Upper lobe of left lung (tissue), 6 donors: ENCODE data around the gene SLC10A1. TPM values are rescaled to one million over a fixed set of nuclear protein-coding genes. Genes with fewer than 3 reads are reported as not detected.
"Not testable (repeated sequence)": the region's sequence is repeated elsewhere in the genome, so short reads cannot be mapped to it uniquely, and the experiment has no call there.

Source experiments
- ATAC-seq, 2 donors: fragments of 200-7000 bp; cut with Tn5 transposase; one replicate each; pipeline ENCODE4 v1.9.1; 2022; ENCODE audit warnings: mild to moderate bottlenecking in 2 of 2, moderate library complexity in 2 of 2; ENCODE audit not compliant: low FRiP score in 2 of 2
- DNase-seq, 2 donors: peaks; one replicate each; pipeline ENCODE4 v3.0.0-alpha.2; 2019 to 2020
- H3K27ac ChIP-seq, 4 donors: fragments of 200-600 bp; sonication (generic); one replicate each; pipeline ENCODE4 v1.5.1; 2016 to 2019
- H3K27me3 ChIP-seq, 4 donors: fragments of 200-600 bp; sonication (generic); one replicate each; pipeline ENCODE4 v1.5.1; 2017 to 2019
- H3K36me3 ChIP-seq, 4 donors: fragments of 200-600 bp; sonication (generic); one replicate each; pipeline ENCODE4 v1.5.1; 2016 to 2019
- H3K4me1 ChIP-seq, 4 donors: fragments of 200-600 bp; sonication (generic); one replicate each; pipeline ENCODE4 v1.5.1; 2018 to 2019
- H3K4me3 ChIP-seq, 4 donors: fragments of 200-600 bp; sonication (generic); one replicate each; pipeline ENCODE4 v1.5.1; 2017 to 2019; ENCODE audit warnings: mild to moderate bottlenecking in 2 of 4, moderate library complexity in 1 of 4
- H3K9me3 ChIP-seq, 4 donors: fragments of 200-600 bp; sonication (generic); one replicate each; pipeline ENCODE4 v1.5.1; 2018 to 2019
- CTCF ChIP-seq, 6 experiments: fragments of 450-650 bp in 4 of 6; fragments of 200-600 bp in 2 of 6; sonication (generic) in 2 of 6; IDR thresholded peaks; one replicate each; pipeline ENCODE4 v1.5.1; 2016 to 2019; ENCODE audit warnings: antibody characterized with exemption in 6 of 6
- EP300 ChIP-seq, 4 donors: sonication (generic); formaldehyde crosslinking; IDR thresholded peaks; one replicate each; pipeline ENCODE4 v1.5.1; 2017; ENCODE audit warnings: antibody characterized with exemption in 4 of 4, control low read depth in 2 of 4
- POLR2A ChIP-seq, 4 donors: fragments of 450-650 bp; IDR thresholded peaks; one replicate each; pipeline ENCODE4 v1.5.1; 2016 to 2017; ENCODE audit warnings: antibody characterized with exemption in 4 of 4, mild to moderate bottlenecking in 2 of 4
- POLR2AphosphoS5 ChIP-seq, 2 donors: sonication (generic); formaldehyde crosslinking; IDR thresholded peaks; one replicate each; pipeline ENCODE4 v1.5.1; 2017; ENCODE audit warnings: antibody characterized with exemption in 2 of 2
- WGBS, 2 donors: methylation state at CpG; one replicate each; pipeline ENCODE4 v1.1.5; 2017 to 2018; 5-methylcytosine and 5-hydroxymethylcytosine counted together
- small RNA-seq, 4 donors: library from RNA; depleted of rRNA; stranded (forward); fragments of <200 nt; gene quantifications; one replicate each; pipeline ENCODE3, GENCODE V24; 2016
- total RNA-seq, 6 donors: library from RNA; depleted of rRNA in 4 of 6; stranded (reverse); fragments of >200 nt in 4 of 6; gene quantifications; one replicate each; pipeline versions ENCODE4 v1.1.0 to v1.2.1, GENCODE V29; 2016 to 2021
- donor health status: DM: no; HTN: no; CAD: no; lungs with moderate emphysema.
- donor health status: DM: no; HTN: yes; CAD: no; lungs with severe emphysema.

Gene SLC10A1
- total RNA-seq, 6 donors from 2014 or later = not detected

- no peak for TF ChIP-seq POLR2A (IDR thresholded peaks at IDR 0.05)
- TF ChIP-seq CTCF (IDR thresholded peaks at IDR 0.05) = no peak
- TF ChIP-seq POLR2AphosphoS5 (IDR thresholded peaks at IDR 0.05) = no peak
- TF ChIP-seq EP300 (IDR thresholded peaks at IDR 0.05) = no peak
- Histone ChIP-seq H3K4me1 (no peaks in the 10 kb centered on the region), H3K27me3 (no peaks in the 10 kb centered on the region), H3K9me3 (peaks cover 0 to 4% (median 2%) of the 10 kb centered on the region in 4 donors), H3K4me3 (no peak overlapping the region), H3K36me3 (no peaks in the 10 kb centered on the region), H3K27ac (no peak overlapping the region)
- WGBS, 2 donors = 88 to 95% methylated on average over 1 of the region's 1 CpG
- ATAC-seq (no peak), DNase-seq (no peak)
These were observed 56.0 kb downstream of the SLC10A1 start for GRCh38 chr14:69741055-69741454.

- not testable (repeated sequence) for DNase-seq, H3K27ac ChIP-seq, ATAC-seq, H3K4me3 ChIP-seq, H3K4me1 ChIP-seq, H3K9me3 ChIP-seq, H3K27me3 ChIP-seq, H3K36me3 ChIP-seq
- 89 to 93% methylated on average over 4 of the region's 4 CpGs for WGBS, 2 donors
These were observed 60.6 kb downstream of the SLC10A1 start for GRCh38 chr14:69736405-69736804.

GRCh38 chr14:69731919-69732598 is 65.0 kb downstream of the SLC10A1 start:
- WGBS, 2 donors = 90 to 94% methylated on average over 8 of the region's 8 CpGs
- not testable (repeated sequence) for ATAC-seq

GRCh38 chr14:69727860-69728259 is 69.2 kb downstream of the SLC10A1 start:
- WGBS, 2 donors = 87 to 91% methylated on average over 4 of the region's 4 CpGs
- H3K4me3 ChIP-seq = no peak overlapping the region
- ATAC-seq (no peak), DNase-seq (no peak)
- no peaks in the 10 kb centered on the region for H3K9me3 ChIP-seq
- H3K27ac ChIP-seq = peak overlapping the region in 2 of 4 donors; percentile 10 to 66
- H3K36me3 ChIP-seq = no peaks in the 10 kb centered on the region
- TF ChIP-seq EP300 (IDR thresholded peaks at IDR 0.05) (no peak), POLR2A (IDR thresholded peaks at IDR 0.05) (no peak), CTCF (IDR thresholded peaks at IDR 0.05) (no peak), POLR2AphosphoS5 (IDR thresholded peaks at IDR 0.05) (no peak)
- H3K27me3 ChIP-seq = no peaks in the 10 kb centered on the region
- peaks cover 17 to 34% (median 26%) of the 10 kb centered on the region in 4 donors for H3K4me1 ChIP-seq

More at GRCh38 chr14:69731919-69732598, 65.0 kb downstream of the SLC10A1 start:
- not testable (repeated sequence) for H3K9me3 ChIP-seq, H3K36me3 ChIP-seq, H3K4me3 ChIP-seq, H3K27ac ChIP-seq, H3K27me3 ChIP-seq
- DNase-seq = peak in 1 of 2 donors; percentile 15
- peaks cover 10 to 21% (median 14%) of the 10 kb centered on the region in 4 donors for H3K4me1 ChIP-seq

GRCh38 chr14:69726761-69727511 is 70.1 kb downstream of the SLC10A1 start:
- Histone ChIP-seq H3K36me3 (no peaks in the 10 kb centered on the region), H3K4me1 (peaks cover 17 to 34% (median 26%) of the 10 kb centered on the region in 4 donors), H3K27me3 (no peaks in the 10 kb centered on the region), H3K9me3 (no peaks in the 10 kb centered on the region), H3K4me3 (peak overlapping the region in 3 of 4 donors; percentile 27 to 54 (median 42)), H3K27ac (peak overlapping the region; percentile 42 to 83 (median 78))
- TF ChIP-seq EP300 (IDR thresholded peaks at IDR 0.05) (no peak), POLR2AphosphoS5 (IDR thresholded peaks at IDR 0.05) (peak; percentile 18 to 31), CTCF (IDR thresholded peaks at IDR 0.05) (peak; percentile 96 to 98 (median 98)), POLR2A (IDR thresholded peaks at IDR 0.05) (peak in 2 of 4 donors; percentile 7 to 22)
- ATAC-seq (peak; percentile 94 to 98), DNase-seq (peak; percentile 82 to 96)
- 5 to 15% methylated on average over 14 to 51 of the region's 51 CpGs for WGBS, 2 donors

Small RNA genes within 50 kb of the gene (small RNA-seq; reads per million reads assigned to genes)
- gene RF00614 = 0 reads per million in 4 donors

Other genes starting within 250 kb of the SLC10A1 start
- gene CCDC177, start 222.4 kb downstream of the SLC10A1 start, total RNA-seq = not detected
- 10 to 100 TPM; 63.4 to 90.4 (median 81.6) TPM for gene SUSD6, start 185.6 kb downstream of the SLC10A1 start, total RNA-seq
- gene SRSF5, start 30.1 kb downstream of the SLC10A1 start, total RNA-seq = 1,000 to 10,000 TPM in 1 of 6 donors, 100 to 1,000 TPM in 5; 238 to 1,033 (median 288) TPM
- 1 to 10 TPM in 1 of 6 donors, under 1 TPM in 4, not detected in 1; 0.22 to 1.3 (median 0.61) TPM for gene SMOC1, start 82.2 kb upstream of the SLC10A1 start, total RNA-seq